HepG2 (cell line): ENCODE data around the gene PAQR7. TPM values are rescaled to one million over a fixed set of nuclear protein-coding genes. Genes with fewer than 3 reads are reported as not detected.

ENCODE experiments used
- AHR ChIP-seq: IDR thresholded peaks from 2 replicates; pipeline ENCODE4 v1.6.1; 2018; ENCODE audit warnings: missing genetic modification reagents, missing compliant biosample characterization
- ATAD3A ChIP-seq: sonication (generic); formaldehyde crosslinking; IDR thresholded peaks from 2 replicates; pipeline ENCODE4 v1.4.0; 2020; ENCODE audit warnings: missing genetic modification reagents
- ATF7 ChIP-seq, 2 experiments: fragments of 450-650 bp in 1 of 2; sonication (generic) in 1 of 2; formaldehyde crosslinking in 1 of 2; IDR thresholded peaks; 2 replicates each; pipeline versions ENCODE4 v1.4.0 to v1.6.1; 2016 to 2020; ENCODE audit warnings: antibody characterized with exemption in 1 of 2, mild to moderate bottlenecking in 1 of 2, missing genetic modification reagents in 1 of 2
- DRAP1 ChIP-seq: IDR thresholded peaks from 2 replicates; pipeline ENCODE4 v1.6.1; 2016; ENCODE audit warnings: missing genetic modification reagents, missing compliant biosample characterization
- FOXA3 ChIP-seq: IDR thresholded peaks from 2 replicates; pipeline ENCODE4 v1.6.1; 2016; ENCODE audit warnings: missing genetic modification reagents, missing compliant biosample characterization
- FOXO4 ChIP-seq: sonication (generic); formaldehyde crosslinking; conservative IDR thresholded peaks from 2 replicates; pipeline ENCODE4 v1.8.1; 2023; ENCODE audit warnings: missing genetic modification reagents
- IKZF4 ChIP-seq: sonication (generic); formaldehyde crosslinking; IDR thresholded peaks from 2 replicates; pipeline ENCODE4 v1.5.1; 2020; ENCODE audit warnings: borderline replicate concordance, mild to moderate bottlenecking, low read depth, missing genetic modification reagents; ENCODE audit errors: not compliant biosample characterization
- MTF2 ChIP-seq: sonication (generic); formaldehyde crosslinking; IDR thresholded peaks from 2 replicates; pipeline ENCODE4 v1.5.0; 2020; ENCODE audit warnings: missing genetic modification reagents, borderline replicate concordance
- PHF5A ChIP-seq: IDR thresholded peaks from one replicate; pipeline ENCODE4 v1.6.1; 2018; ENCODE audit warnings: low read depth, missing genetic modification reagents; ENCODE audit not compliant: unreplicated experiment
- PPARG ChIP-seq: conservative IDR thresholded peaks from 2 replicates; pipeline ENCODE4 v1.6.1; 2016; ENCODE audit warnings: missing biosample characterization, missing genetic modification reagents
- TCF12 ChIP-seq, 2 experiments: fragments of 450-650 bp in 1 of 2; sonication (generic) in 1 of 2; formaldehyde crosslinking in 1 of 2; IDR thresholded peaks; 2 replicates each; pipeline versions ENCODE4 v1.6.1 to v1.8.0; 2017 to 2022; ENCODE audit warnings: antibody characterized with exemption in 1 of 2, mild to moderate bottlenecking in 1 of 2, missing genetic modification reagents in 1 of 2, moderate library complexity in 1 of 2
- XBP1 ChIP-seq: sonication (generic); formaldehyde crosslinking; IDR thresholded peaks from 2 replicates; pipeline ENCODE4 v1.5.0; 2020; ENCODE audit warnings: missing genetic modification reagents
- ZBTB2 ChIP-seq: sonication (generic); formaldehyde crosslinking; IDR thresholded peaks from 2 replicates; pipeline ENCODE4 v1.8.0; 2022; ENCODE audit warnings: low read depth, missing genetic modification reagents
- ZMYM4 ChIP-seq: sonication (generic); formaldehyde crosslinking; IDR thresholded peaks from 2 replicates; pipeline ENCODE4 v1.8.1; 2023; ENCODE audit warnings: mild to moderate bottlenecking, missing genetic modification reagents
- ZNF329 ChIP-seq: sonication (generic); formaldehyde crosslinking; IDR thresholded peaks from 2 replicates; pipeline ENCODE4 v1.9.0; 2021; ENCODE audit warnings: low read depth, mild to moderate bottlenecking, missing genetic modification reagents
- ZNF333 ChIP-seq: sonication (generic); formaldehyde crosslinking; IDR thresholded peaks from 2 replicates; pipeline ENCODE4 v1.4.0; 2020; ENCODE audit warnings: mild to moderate bottlenecking, missing genetic modification reagents, borderline replicate concordance
- ZNF34 ChIP-seq: sonication (generic); formaldehyde crosslinking; IDR thresholded peaks from 2 replicates; pipeline ENCODE4 v1.4.0; 2020; ENCODE audit warnings: mild to moderate bottlenecking, missing genetic modification reagents, borderline replicate concordance
- ZNF383 ChIP-seq: sonication (generic); formaldehyde crosslinking; IDR thresholded peaks from 2 replicates; pipeline ENCODE4 v1.4.0; 2020; ENCODE audit warnings: missing genetic modification reagents, mild to moderate bottlenecking, borderline replicate concordance
- polyA plus RNA-seq, 8 experiments: library from polyadenylated mRNA; depleted of rRNA in 3 of 8; stranded (reverse) in 7 of 8; unstranded in 1 of 8; fragments of >200 nt; fragmentation: Illumina TruSeq in 4 of 8; extraction: Trizol in 4 of 8; gene quantifications; 2 replicates each; pipeline versions ENCODE4 v1.2.1 to v1.2.3, GENCODE V29; 2011 to 2016; ENCODE audit warnings: low read depth in 4 of 8, missing spikeins in 1 of 8, mixed read lengths in 1 of 8; ENCODE audit not compliant: insufficient read depth in 1 of 8
- total RNA-seq, 5 experiments: library from RNA; depleted of rRNA; stranded (reverse); fragments of >200 nt; fragmentation: Illumina TruSeq; extraction: Trizol; gene quantifications; 2 replicates each; pipeline ENCODE4 v1.2.3, GENCODE V29; 2016; ENCODE audit warnings: low read depth in 1 of 5
- TF ChIP-seq, protein P1 (sequence below), 2 experiments: sonication (generic) in 1 of 2; formaldehyde crosslinking in 1 of 2; IDR thresholded peaks; 2 replicates each; pipeline versions ENCODE4 v1.4.0 to v1.6.1; 2018 to 2020; ENCODE audit warnings: missing genetic modification reagents in 2 of 2, borderline replicate concordance in 1 of 2, low read depth in 1 of 2, mild to moderate bottlenecking in 1 of 2, missing biosample characterization in 1 of 2
- TF ChIP-seq, protein P2 (sequence below): sonication (generic); formaldehyde crosslinking; IDR thresholded peaks from 2 replicates; pipeline ENCODE4 v1.5.0; 2020; ENCODE audit warnings: missing genetic modification reagents
- TF ChIP-seq, protein P3 (sequence below): sonication (generic); formaldehyde crosslinking; IDR thresholded peaks from 2 replicates; pipeline ENCODE4 v1.8.0; 2022; ENCODE audit warnings: mild to moderate bottlenecking, missing genetic modification reagents, moderate library complexity

The PAQR7 gene
- total and polyA plus RNA-seq, 2 of the 13 experiments (the other 11 are each of a cell fraction or from before 2014, with no cell fraction given), result 13.2 to 16.6 TPM

DNA sequence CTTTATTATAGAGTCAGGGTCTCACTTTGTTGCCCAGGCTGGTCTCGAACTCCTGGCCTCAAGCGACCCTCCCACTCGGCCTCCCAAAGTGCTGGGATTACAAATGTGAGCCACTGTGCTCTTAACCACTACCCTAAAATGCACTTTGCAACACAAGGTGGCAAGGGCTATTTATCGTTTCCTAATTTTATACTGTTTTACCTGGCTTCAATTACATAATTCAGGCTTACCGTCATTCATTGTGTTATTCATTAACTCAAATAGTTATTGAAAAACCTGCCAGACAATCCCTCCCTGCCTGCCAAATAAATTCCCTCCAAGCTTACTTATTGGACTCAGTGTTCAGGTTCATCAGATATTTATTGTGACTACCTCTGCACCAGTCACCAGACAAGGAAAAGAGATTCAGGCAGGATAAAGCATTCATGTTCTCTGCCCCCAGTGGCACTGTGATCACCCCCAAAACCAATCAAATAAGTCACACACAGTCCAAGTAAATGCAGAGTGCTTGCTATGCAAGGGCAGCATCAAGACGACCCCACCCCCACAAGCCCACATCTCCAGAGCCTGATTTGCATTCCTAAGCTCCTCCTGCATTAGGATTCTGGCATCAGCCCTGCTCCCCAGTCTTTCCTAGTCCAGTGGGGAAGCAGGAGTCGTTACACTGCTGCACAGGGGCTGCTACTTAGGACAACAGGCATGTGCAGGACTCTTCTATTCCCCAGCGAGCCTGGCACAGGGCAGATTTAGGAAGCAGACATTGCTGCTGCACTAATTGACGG, 8.1 kb downstream of the PAQR7 start (continued):
- TF ChIP-seq DRAP1 (CRISPR knock-in tag) (peak; percentile 86), MTF2 (no peak), ZBTB2 (CRISPR knock-in tag) (no peak), PHF5A (CRISPR knock-in tag) (no peak), PPARG (CRISPR knock-in tag) (0 out of 2 replicates have a peak, but pooled peaks have one; percentile 6), FOXO4 (CRISPR knock-in tag) (no peak), XBP1 (no peak), ZNF383 (CRISPR knock-in tag) (no peak), IKZF4 (CRISPR knock-in tag) (no peak), FOXA3 (CRISPR knock-in tag) (0 out of 2 replicates have a peak, but pooled peaks have one; percentile 16), ATF7 (IDR thresholded peaks at IDR 0.05) (no peak), ATF7 (CRISPR knock-in tag; IDR thresholded peaks at IDR 0.05) (no peak), AHR (CRISPR knock-in tag) (no peak), ZMYM4 (CRISPR knock-in tag) (0 out of 2 replicates have a peak, but pooled peaks have one; percentile 8), ATAD3A (CRISPR knock-in tag) (no peak), ZNF333 (CRISPR knock-in tag) (no peak), ZNF34 (CRISPR knock-in tag) (no peak), TCF12 (IDR thresholded peaks at IDR 0.05) (no peak), TCF12 (CRISPR knock-in tag; IDR thresholded peaks at IDR 0.05) (no peak), ZNF329 (CRISPR knock-in tag) (no peak)
- TF ChIP-seq, protein P1, sequence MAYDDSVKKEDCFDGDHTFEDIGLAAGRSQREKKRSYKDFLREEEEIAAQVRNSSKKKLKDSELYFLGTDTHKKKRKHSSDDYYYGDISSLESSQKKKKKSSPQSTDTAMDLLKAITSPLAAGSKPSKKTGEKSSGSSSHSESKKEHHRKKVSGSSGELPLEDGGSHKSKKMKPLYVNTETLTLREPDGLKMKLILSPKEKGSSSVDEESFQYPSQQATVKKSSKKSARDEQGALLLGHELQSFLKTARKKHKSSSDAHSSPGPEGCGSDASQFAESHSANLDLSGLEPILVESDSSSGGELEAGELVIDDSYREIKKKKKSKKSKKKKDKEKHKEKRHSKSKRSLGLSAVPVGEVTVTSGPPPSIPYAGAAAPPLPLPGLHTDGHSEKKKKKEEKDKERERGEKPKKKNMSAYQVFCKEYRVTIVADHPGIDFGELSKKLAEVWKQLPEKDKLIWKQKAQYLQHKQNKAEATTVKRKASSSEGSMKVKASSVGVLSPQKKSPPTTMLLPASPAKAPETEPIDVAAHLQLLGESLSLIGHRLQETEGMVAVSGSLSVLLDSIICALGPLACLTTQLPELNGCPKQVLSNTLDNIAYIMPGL (CRISPR knock-in tag; IDR thresholded peaks at IDR 0.05; ENCODE audit: borderline replicate concordance in 1 of 2, low read depth in 1 of 2), result no peak
- TF ChIP-seq, protein P2, sequence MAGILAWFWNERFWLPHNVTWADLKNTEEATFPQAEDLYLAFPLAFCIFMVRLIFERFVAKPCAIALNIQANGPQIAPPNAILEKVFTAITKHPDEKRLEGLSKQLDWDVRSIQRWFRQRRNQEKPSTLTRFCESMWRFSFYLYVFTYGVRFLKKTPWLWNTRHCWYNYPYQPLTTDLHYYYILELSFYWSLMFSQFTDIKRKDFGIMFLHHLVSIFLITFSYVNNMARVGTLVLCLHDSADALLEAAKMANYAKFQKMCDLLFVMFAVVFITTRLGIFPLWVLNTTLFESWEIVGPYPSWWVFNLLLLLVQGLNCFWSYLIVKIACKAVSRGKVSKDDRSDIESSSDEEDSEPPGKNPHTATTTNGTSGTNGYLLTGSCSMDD (CRISPR knock-in tag), result no peak
- TF ChIP-seq, protein P3, sequence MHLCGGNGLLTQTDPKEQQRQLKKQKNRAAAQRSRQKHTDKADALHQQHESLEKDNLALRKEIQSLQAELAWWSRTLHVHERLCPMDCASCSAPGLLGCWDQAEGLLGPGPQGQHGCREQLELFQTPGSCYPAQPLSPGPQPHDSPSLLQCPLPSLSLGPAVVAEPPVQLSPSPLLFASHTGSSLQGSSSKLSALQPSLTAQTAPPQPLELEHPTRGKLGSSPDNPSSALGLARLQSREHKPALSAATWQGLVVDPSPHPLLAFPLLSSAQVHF, result no peak
